Left kidney (tissue), 2 donors: ENCODE measurements around the gene TGFBR2. TPM values are rescaled to one million over a fixed set of nuclear protein-coding genes. Genes with fewer than 3 reads are reported as not detected.

Source experiments
- DNase-seq: peaks from one replicate; pipeline ENCODE4 v3.0.0-alpha.2; 2013
- polyA plus RNA-seq: library from polyadenylated mRNA; unstranded; fragments of 120-200 nt; gene quantifications from one replicate; pipeline ENCODE4 v1.2.1, GENCODE V29; 2013; ENCODE audit not compliant: insufficient read length

The TGFBR2 gene
- polyA plus RNA-seq, 1 donor = 93.2 TPM

GRCh38 chr3:30672287-30672735 is 65.9 kb downstream of the TGFBR2 start:
- no peak for DNase-seq

- DNase-seq = no peak
These were observed 66.6 kb downstream of the TGFBR2 start for GRCh38 chr3:30672959-30673358.

- no peak for DNase-seq
These were observed 67.3 kb downstream of the TGFBR2 start for GRCh38 chr3:30673425-30674341.

- no peak for DNase-seq
These were observed 68.6 kb downstream of the TGFBR2 start for GRCh38 chr3:30675006-30675405.

GRCh38 chr3:30675774-30676173 is 69.4 kb downstream of the TGFBR2 start:
- DNase-seq = no peak

- DNase-seq = no peak
These were observed 70.3 kb downstream of the TGFBR2 start for GRCh38 chr3:30676424-30677346.

GRCh38 chr3:30677347-30677685 is 70.9 kb downstream of the TGFBR2 start:
- DNase-seq = no peak

GRCh38 chr3:30679045-30679444 is 72.6 kb downstream of the TGFBR2 start:
- DNase-seq = no peak

- no peak for DNase-seq
These were observed 74.6 kb downstream of the TGFBR2 start for GRCh38 chr3:30680789-30681648.

GRCh38 chr3:30681649-30682211 is 75.3 kb downstream of the TGFBR2 start:
- no peak for DNase-seq

- DNase-seq = no peak
These were observed 76.2 kb downstream of the TGFBR2 start for GRCh38 chr3:30682434-30683155.

GRCh38 chr3:30683769-30684168 is 77.4 kb downstream of the TGFBR2 start:
- no peak for DNase-seq

GRCh38 chr3:30684356-30684755 is 78.0 kb downstream of the TGFBR2 start:
- no peak for DNase-seq

GRCh38 chr3:30685267-30685667 is 78.9 kb downstream of the TGFBR2 start:
- no peak for DNase-seq

GRCh38 chr3:30686176-30686575 is 79.8 kb downstream of the TGFBR2 start:
- DNase-seq = no peak

GRCh38 chr3:30686799-30687198 is 80.4 kb downstream of the TGFBR2 start:
- no peak for DNase-seq

GRCh38 chr3:30687930-30688570 is 81.6 kb downstream of the TGFBR2 start:
- DNase-seq = no peak

GRCh38 chr3:30688776-30689641 is 82.6 kb downstream of the TGFBR2 start:
- DNase-seq = no peak

- DNase-seq = no peak
These were observed 83.8 kb downstream of the TGFBR2 start for GRCh38 chr3:30690199-30690598.
